Left lung (tissue), 10 donors: ENCODE data around the gene LSM3. TPM values are rescaled to one million over a fixed set of nuclear protein-coding genes. Genes with fewer than 3 reads are reported as not detected.

ENCODE experiments used
- ATAC-seq: fragments of 200-7000 bp; cut with Tn5 transposase; one replicate; pipeline ENCODE4 v1.9.1; 2020; ENCODE audit warnings: moderate library complexity
- DNase-seq, 4 donors: peaks; one replicate each; pipeline ENCODE4 v3.0.0-alpha.2; 2013 to 2020
- H3K27ac ChIP-seq, 2 donors: fragments of 200-600 bp; sonication (generic) in 1 of 2; one replicate each; pipeline versions ENCODE4 v1.5.0 to v1.8.0; 2020 to 2021
- H3K27me3 ChIP-seq, 2 donors: fragments of 200-600 bp; sonication (generic) in 1 of 2; one replicate each; pipeline versions ENCODE4 v1.5.0 to v1.8.0; 2020 to 2021
- H3K36me3 ChIP-seq, 2 donors: fragments of 200-600 bp; sonication (generic) in 1 of 2; one replicate each; pipeline versions ENCODE4 v1.5.0 to v1.8.0; 2020 to 2021
- H3K4me1 ChIP-seq, 2 donors: fragments of 200-600 bp; one replicate each; pipeline ENCODE4 v1.8.0; 2021
- H3K4me3 ChIP-seq, 2 donors: fragments of 200-600 bp; sonication (generic) in 1 of 2; one replicate each; pipeline versions ENCODE4 v1.5.0 to v1.8.0; 2020 to 2021; ENCODE audit warnings: mild to moderate bottlenecking in 1 of 2
- H3K9me3 ChIP-seq, 2 donors: fragments of 200-600 bp; sonication (generic) in 1 of 2; one replicate each; pipeline versions ENCODE4 v1.5.0 to v1.8.0; 2020 to 2021
- CTCF ChIP-seq, 2 donors: fragments of 200-600 bp; sonication (generic) in 1 of 2; IDR thresholded peaks; one replicate each; pipeline versions ENCODE4 v1.5.0 to v1.8.0; 2021; ENCODE audit warnings: antibody characterized with exemption in 2 of 2
- intact Hi-C, 2 donors: fragments of 100-400 bp; cut with DNase I; formaldehyde crosslinking; loops; one replicate each; pipeline versions ENCODE4 v1.11.2 to v1.14.2; 2022
- polyA plus RNA-seq, 6 donors: library from polyadenylated mRNA; unstranded; fragments of 120-200 nt; gene quantifications; one replicate each; pipeline ENCODE4 v1.2.1, GENCODE V29; 2013; ENCODE audit not compliant: insufficient read length in 6 of 6
- total RNA-seq, 2 donors: library from RNA; stranded (reverse); fragmentation: NEBNext Ultra II Directional; extraction: Animal tissue kit (Norgen Biotek cat#: 25700); gene quantifications; one replicate each; pipeline ENCODE4 v1.2.1, GENCODE V29; 2021
- donor health status: DM: no; HTN: yes; CAD: no.
- donor health status: DM: no; HTN: no; CAD: no.

The LSM3 gene
- total and polyA plus RNA-seq, 8 donors: 10.6 to 16.5 (median 15.2) TPM

- no peak for ATAC-seq
- DNase-seq: no peak
Measured at GRCh38 chr3:14134291-14134690, 44.3 kb upstream of the LSM3 start.

GRCh38 chr3:14135581-14135980, 43.0 kb upstream of the LSM3 start:
- peaks cover 2 to 100% of the 10 kb centered on the region in 2 donors for H3K36me3 ChIP-seq
- no peak for DNase-seq
- no peak for ATAC-seq
- TF ChIP-seq CTCF (IDR thresholded peaks at IDR 0.05): no peak
- no peak overlapping the region for H3K4me3 ChIP-seq
- H3K27ac ChIP-seq: no peak overlapping the region
- no peaks in the 10 kb centered on the region for H3K27me3 ChIP-seq
- intact Hi-C loops: no loop called here
- H3K4me1 ChIP-seq: no peaks in the 10 kb centered on the region
- no peaks in the 10 kb centered on the region for H3K9me3 ChIP-seq

More at GRCh38 chr3:14134291-14134690, 44.3 kb upstream of the LSM3 start:
- Histone ChIP-seq H3K36me3 (peaks cover 5 to 100% of the 10 kb centered on the region in 2 donors), H3K27ac (no peak overlapping the region), H3K4me3 (no peak overlapping the region), H3K4me1 (no peaks in the 10 kb centered on the region), H3K27me3 (no peaks in the 10 kb centered on the region), H3K9me3 (no peaks in the 10 kb centered on the region)
- no peak for TF ChIP-seq CTCF (IDR thresholded peaks at IDR 0.05)
- intact Hi-C loops: no loop called here

GRCh38 chr3:14137004-14137403, 41.6 kb upstream of the LSM3 start:
- H3K27ac ChIP-seq: peak overlapping the region in 1 of 2 donors; percentile 43
- H3K4me3 ChIP-seq: no peak overlapping the region
- no peaks in the 10 kb centered on the region for H3K9me3 ChIP-seq
- DNase-seq: peak in 1 of 4 donors; percentile 77
- H3K4me1 ChIP-seq: no peaks in the 10 kb centered on the region
- ATAC-seq: peak; percentile 75
- no peak for TF ChIP-seq CTCF (IDR thresholded peaks at IDR 0.05)
- intact Hi-C loops: no loop called here
- peaks cover 2 to 100% of the 10 kb centered on the region in 2 donors for H3K36me3 ChIP-seq
- no peaks in the 10 kb centered on the region for H3K27me3 ChIP-seq

- Histone ChIP-seq H3K27ac (peak overlapping the region in 1 of 2 donors; percentile 43), H3K4me1 (peaks cover 0 to 2% of the 10 kb centered on the region in 2 donors), H3K27me3 (no peaks in the 10 kb centered on the region), H3K36me3 (peaks cover 2 to 100% of the 10 kb centered on the region in 2 donors), H3K9me3 (no peaks in the 10 kb centered on the region), H3K4me3 (no peak overlapping the region)
- no peak for ATAC-seq
- intact Hi-C loops: no loop called here
- no peak for DNase-seq
- no peak for TF ChIP-seq CTCF (IDR thresholded peaks at IDR 0.05)
Measured at GRCh38 chr3:14137445-14137844, 41.2 kb upstream of the LSM3 start.

GRCh38 chr3:14138109-14138877, 40.3 kb upstream of the LSM3 start:
- no peak for ATAC-seq
- no peaks in the 10 kb centered on the region for H3K9me3 ChIP-seq
- TF ChIP-seq CTCF (IDR thresholded peaks at IDR 0.05): no peak
- no peak overlapping the region for H3K4me3 ChIP-seq
- intact Hi-C loops: no loop called here
- no peak for DNase-seq
- H3K27ac ChIP-seq: no peak overlapping the region
- peaks cover 5 to 10% of the 10 kb centered on the region in 2 donors for H3K4me1 ChIP-seq
- peaks cover 2 to 97% of the 10 kb centered on the region in 2 donors for H3K36me3 ChIP-seq
- H3K27me3 ChIP-seq: no peaks in the 10 kb centered on the region
